Measurements from ENCODE around the gene LY6G6C. TPM values are rescaled to one million over a fixed set of nuclear protein-coding genes. Genes with fewer than 3 reads are reported as not detected.

Gene LY6G6C
- total RNA-seq, 2 experiments from 2014 or later: not detected

GRCh38 chr6:31758281-31758680 is 36.7 kb upstream of the LY6G6C start:
- H3K27me3 Mint-ChIP-seq: no peaks in the 10 kb centered on the region
- peaks cover 43% of the 10 kb centered on the region for H3K36me3 Mint-ChIP-seq (ENCODE audit: low read depth)
- intact Hi-C loops (cut with micrococcal nuclease): no loop called here
- ATAC-seq (no peak), DNase-seq (no peak)
- no peak overlapping the region for H3K27ac Mint-ChIP-seq
- no peak for TF ChIP-seq CTCF (IDR thresholded peaks at IDR 0.05)
- ChIA-PET CTCF (interaction anchor here (1.2 to 1.8 kb wide), 2 partner anchors 11 to 34 kb away, joined by 3 to 11 read pairs; no protein-coding TSS in a partner anchor), POLR2A (interaction anchor here (1.2 to 1.7 kb wide), 5 partner anchors 11 to 33 kb away, joined by 3 to 7 read pairs (median 5); partner anchors contain the start of gene MSH5)
- H3K4me1 Mint-ChIP-seq (ENCODE audit: low read depth): no peaks in the 10 kb centered on the region
- no peaks in the 10 kb centered on the region for H3K9me3 Mint-ChIP-seq
- H3K4me3 Mint-ChIP-seq: no peak overlapping the region

DNA sequence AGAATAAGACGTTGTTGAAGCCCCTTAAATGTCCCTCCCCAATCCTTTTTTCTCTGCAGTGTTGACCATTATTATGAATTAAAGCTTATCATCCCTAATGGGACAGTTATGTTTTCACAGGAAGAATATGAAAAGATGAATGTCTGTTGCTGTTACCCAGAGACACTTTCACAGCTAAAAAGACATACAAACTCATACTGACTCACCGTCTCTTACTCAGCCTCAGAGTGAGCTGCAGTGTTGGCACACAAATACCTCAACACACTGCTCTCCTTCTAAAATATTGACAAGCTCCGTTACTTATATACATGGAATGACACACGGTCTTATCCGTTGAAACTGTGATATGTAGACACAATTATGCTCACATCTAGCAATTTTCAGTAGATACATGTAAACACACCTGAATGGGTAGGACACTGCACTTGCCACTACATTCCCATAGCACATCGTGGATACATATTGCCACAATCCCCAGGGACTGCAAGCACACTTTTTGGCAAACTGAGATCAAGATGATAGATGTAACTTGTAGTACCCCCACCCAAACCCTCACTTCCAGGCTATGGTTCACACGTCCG is 31.3 kb upstream of the LY6G6C start:
- TF ChIP-seq CTCF (IDR thresholded peaks at IDR 0.05): no peak
- CTCF ChIA-PET: interaction anchor here (2.2 kb wide), 1 partner anchor 17 kb away, joined by 10 read pairs; no protein-coding TSS in a partner anchor
- H3K27me3 Mint-ChIP-seq: no peaks in the 10 kb centered on the region
- H3K36me3 Mint-ChIP-seq (ENCODE audit: low read depth): peaks cover 22% of the 10 kb centered on the region
- H3K9me3 Mint-ChIP-seq: no peaks in the 10 kb centered on the region
- POLR2A ChIA-PET: interaction anchor here (0.7 to 1.5 kb wide), 4 partner anchors 12 to 135 kb away, joined by 3 to 8 read pairs (median 6); partner anchors contain the start of gene MSH5
- H3K4me3 Mint-ChIP-seq: no peak overlapping the region
- intact Hi-C loops (cut with micrococcal nuclease): no loop called here
- DNase-seq (no peak), ATAC-seq (no peak)
- H3K27ac Mint-ChIP-seq: no peak overlapping the region
- H3K4me1 Mint-ChIP-seq (ENCODE audit: low read depth): no peaks in the 10 kb centered on the region

GRCh38 chr6:31750411-31751022 is 29.0 kb upstream of the LY6G6C start:
- ChIA-PET POLR2A (interaction anchor here (0.6 kb wide), 1 partner anchor 10 kb away, joined by 4 read pairs; no protein-coding TSS in a partner anchor), CTCF (interaction anchor here (0.9 kb wide), 1 partner anchor 40 kb away, joined by 3 read pairs; no protein-coding TSS in a partner anchor)
- H3K4me1 Mint-ChIP-seq (ENCODE audit: low read depth): peaks cover 2% of the 10 kb centered on the region
- DNase-seq: no peak
- H3K36me3 Mint-ChIP-seq (ENCODE audit: low read depth): peaks cover 26% of the 10 kb centered on the region
- no peak overlapping the region for H3K4me3 Mint-ChIP-seq
- no peak overlapping the region for H3K27ac Mint-ChIP-seq
- no peak for ATAC-seq
- H3K27me3 Mint-ChIP-seq: no peaks in the 10 kb centered on the region
- TF ChIP-seq CTCF (IDR thresholded peaks at IDR 0.05): no peak
- intact Hi-C loops (cut with micrococcal nuclease): no loop called here
- no peaks in the 10 kb centered on the region for H3K9me3 Mint-ChIP-seq

DNA sequence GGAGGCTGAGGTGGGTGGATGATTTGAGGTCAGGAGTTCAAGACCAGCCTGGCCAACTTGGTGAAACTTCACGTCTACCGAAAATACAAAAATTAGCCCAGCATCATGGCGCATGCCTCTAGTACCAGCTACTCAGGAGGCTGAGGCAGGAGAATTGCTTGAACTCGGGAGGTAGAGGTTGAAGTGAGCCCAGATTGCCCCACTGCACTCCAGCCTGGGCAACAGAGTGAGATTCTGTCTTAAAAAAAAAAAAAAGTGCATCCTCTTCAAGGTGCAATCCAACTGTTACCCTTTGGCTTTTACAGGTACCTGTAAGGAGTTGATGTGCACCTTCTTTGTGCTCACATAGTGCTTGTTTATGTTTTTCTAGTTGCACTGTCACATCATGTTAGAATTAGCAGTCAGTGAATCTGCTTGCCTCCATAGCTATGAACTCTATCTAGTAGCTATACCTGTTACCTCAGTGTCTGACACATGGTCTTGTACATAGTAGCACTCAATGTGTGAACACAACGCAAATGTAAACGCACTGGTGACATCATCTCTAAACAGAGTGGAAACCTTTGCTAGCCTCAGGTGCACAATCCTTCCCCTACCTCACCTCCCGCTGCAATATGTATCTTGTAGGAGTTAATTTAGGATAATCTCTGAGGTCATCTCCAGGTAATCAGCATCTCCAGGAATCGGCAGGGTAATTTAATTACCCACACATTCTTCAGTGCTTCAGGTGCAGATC is 27.9 kb upstream of the LY6G6C start:
- no peak overlapping the region for H3K4me3 Mint-ChIP-seq
- H3K9me3 Mint-ChIP-seq: no peaks in the 10 kb centered on the region
- intact Hi-C loops (cut with micrococcal nuclease): no loop called here
- peaks cover 2% of the 10 kb centered on the region for H3K4me1 Mint-ChIP-seq (ENCODE audit: low read depth)
- H3K27me3 Mint-ChIP-seq: no peaks in the 10 kb centered on the region
- no peak overlapping the region for H3K27ac Mint-ChIP-seq
- peaks cover 33% of the 10 kb centered on the region for H3K36me3 Mint-ChIP-seq (ENCODE audit: low read depth)
- ATAC-seq (no peak), DNase-seq (no peak)
- ChIA-PET POLR2A (interaction anchor here (1.0 kb wide), 1 partner anchor 24 kb away, joined by 3 read pairs; no protein-coding TSS in a partner anchor), CTCF (interaction anchor here (0.6 to 0.9 kb wide), 2 partner anchors 41 to 697 kb away, joined by 3 read pairs; no protein-coding TSS in a partner anchor)
- no peak for TF ChIP-seq CTCF (IDR thresholded peaks at IDR 0.05)
